ENCODE measurements around the gene TMEM163. TPM values are rescaled to one million over a fixed set of nuclear protein-coding genes. Genes with fewer than 3 reads are reported as not detected.

TMEM163 gene
- total and polyA plus RNA-seq, 2 donors (not counting 3 experiments of a cell fraction or from before 2014, with no cell fraction given), result 1.0 to 2.8 TPM

- no peaks in the 10 kb centered on the region for H3K9me1 ChIP-seq (replicated peaks; ENCODE audit: control insufficient read depth, extremely low read depth, insufficient read depth, low read length)
- no peak overlapping the region for H3K27ac ChIP-seq (ENCODE audit: insufficient read depth, low read depth, low read length)
- no peak overlapping the region for H3K9ac ChIP-seq (replicated peaks; ENCODE audit: extremely low read depth, insufficient read depth, low read length)
- H3K4me2 ChIP-seq (ENCODE audit: insufficient read depth, low read length), result no peak overlapping the region
- H4K20me1 ChIP-seq (replicated peaks; ENCODE audit: control insufficient read depth, extremely low read depth, insufficient read depth, low read length), result no peaks in the 10 kb centered on the region
- no peaks in the 10 kb centered on the region for H3K79me2 ChIP-seq (ENCODE audit: control insufficient read depth, insufficient read depth, low read length)
- DNase-seq (ENCODE audit: low read depth, low spot score) (no peak), FAIRE-seq (no peak)
- intact Hi-C loops (cut with micrococcal nuclease) (no loop called here), dilution Hi-C loops (cut with MboI; ENCODE audit: extremely low pct_ligation_motif_present, low sequenced_read_pairs) (no loop called here)
- H3K4me1 ChIP-seq (ENCODE audit: control insufficient read depth, extremely low read depth, insufficient read depth, low read length), result no peaks in the 10 kb centered on the region
- H3K27me3 ChIP-seq (ENCODE audit: control insufficient read depth in 2 of 2, insufficient read depth in 2 of 2, low read length in 2 of 2), result no peaks in the 10 kb centered on the region
- no peak overlapping the region for H3K4me3 ChIP-seq (replicated peaks in 1 of 3; ENCODE audit: insufficient read depth in 1 of 3, low read depth in 1 of 3, low read length in 3 of 3)
- TF ChIP-seq EZH2 (IDR thresholded peaks at IDR 0.05; ENCODE audit: borderline replicate concordance, low read depth, low read length, severe bottlenecking) (no peak), GATA2 (IDR thresholded peaks at IDR 0.05; ENCODE audit: insufficient read depth, insufficient read length, low read depth, low read length) (no peak), POLR2AphosphoS5 (IDR thresholded peaks at IDR 0.05; ENCODE audit: insufficient read depth, low read depth, low read length) (no peak), MYC (IDR thresholded peaks at IDR 0.05; ENCODE audit: low read depth, low read length) (no peak), JUN (IDR thresholded peaks at IDR 0.05; ENCODE audit: borderline replicate concordance, insufficient read depth, insufficient read length, low read depth) (no peak), POLR2A (IDR thresholded peaks at IDR 0.05; ENCODE audit: low read depth, low read length) (no peak), FOS (IDR thresholded peaks at IDR 0.05; ENCODE audit: borderline replicate concordance, insufficient read depth, low read length) (no peak), CTCF (IDR thresholded peaks at IDR 0.05; ENCODE audit: extremely low read depth in 1 of 2, insufficient read depth in 1 of 2, low read depth in 1 of 2, low read length in 2 of 2) (no peak)
- TF ChIP-seq, protein P1, sequence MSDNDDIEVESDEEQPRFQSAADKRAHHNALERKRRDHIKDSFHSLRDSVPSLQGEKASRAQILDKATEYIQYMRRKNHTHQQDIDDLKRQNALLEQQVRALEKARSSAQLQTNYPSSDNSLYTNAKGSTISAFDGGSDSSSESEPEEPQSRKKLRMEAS (IDR thresholded peaks at IDR 0.05; ENCODE audit: insufficient read depth, insufficient read length), result no peak
- no TSS peak for BruUV-seq (replicated peaks)
- H3K36me3 ChIP-seq (ENCODE audit: control insufficient read depth in 2 of 2, extremely low read depth in 1 of 2, insufficient read depth in 2 of 2, low read length in 2 of 2), result no peaks in the 10 kb centered on the region
- ChIA-PET POLR2A (no interaction called here), CTCF (interaction anchor here (1.0 kb wide), 1 partner anchor 12 kb away, joined by 3 read pairs; no protein-coding TSS in a partner anchor)
- H3K9me3 ChIP-seq (replicated peaks; ENCODE audit: control insufficient read depth, insufficient read depth, low read length), result no peaks in the 10 kb centered on the region
- no peak overlapping the region for H2AFZ ChIP-seq (ENCODE audit: low read depth, low read length)
Observed at GRCh38 chr2:134572314-134573084, 146.3 kb downstream of the TMEM163 start.
